DMS53 (cell line): Measurements from ENCODE around the gene SYT14.
"Not testable (repeated sequence)": the region's sequence is repeated elsewhere in the genome, so short reads cannot be mapped to it uniquely, and the experiment has no call there.

ENCODE experiments used
- DNase-seq: peaks from one replicate; lab custom pipeline; 2025; lab: John Stamatoyannopoulos, UW

SYT14 gene

GRCh38 chr1:209937996-209938959, at the start of gene SYT14:
SYT14 (plus strand) TSS chr1:209938217; CDS start chr1:209938265, 48 bp downstream.
- DNase-seq = peak; percentile 96

- DNase-seq = not testable (repeated sequence)
Measured at GRCh38 chr1:209888291-209889076, 49.5 kb upstream of the SYT14 start.

GRCh38 chr1:209889077-209889418, 49.0 kb upstream of the SYT14 start:
- DNase-seq = no peak

GRCh38 chr1:209890641-209891330, 47.2 kb upstream of the SYT14 start:
- no peak for DNase-seq

GRCh38 chr1:209893751-209894150, 44.3 kb upstream of the SYT14 start:
- DNase-seq = no peak

- DNase-seq = no peak
Measured at GRCh38 chr1:209895709-209896108, 42.3 kb upstream of the SYT14 start.

GRCh38 chr1:209896346-209896745, 41.7 kb upstream of the SYT14 start:
- no peak for DNase-seq

- DNase-seq = not testable (repeated sequence)
Measured at GRCh38 chr1:209898271-209898670, 39.7 kb upstream of the SYT14 start.

GRCh38 chr1:209898851-209899250, 39.2 kb upstream of the SYT14 start:
- not testable (repeated sequence) for DNase-seq

- peak; percentile 90 for DNase-seq
Measured at GRCh38 chr1:209899948-209900347, 38.1 kb upstream of the SYT14 start.

- no peak for DNase-seq
Measured at GRCh38 chr1:209900734-209901133, 37.3 kb upstream of the SYT14 start.

- no peak for DNase-seq
Measured at GRCh38 chr1:209901211-209901610, 36.8 kb upstream of the SYT14 start.

- DNase-seq = not testable (repeated sequence)
Measured at GRCh38 chr1:209904774-209905173, 33.2 kb upstream of the SYT14 start.

- peak; percentile 64 for DNase-seq
Measured at GRCh38 chr1:209911746-209912145, 26.3 kb upstream of the SYT14 start.

GRCh38 chr1:209912306-209912705, 25.7 kb upstream of the SYT14 start:
- DNase-seq = no peak

- peak; percentile 80 for DNase-seq
Measured at GRCh38 chr1:209919637-209920036, 18.4 kb upstream of the SYT14 start.

GRCh38 chr1:209920844-209921243, 17.2 kb upstream of the SYT14 start:
- no peak for DNase-seq

GRCh38 chr1:209924390-209924789, 13.6 kb upstream of the SYT14 start:
- no peak for DNase-seq

GRCh38 chr1:209926045-209926444, 12.0 kb upstream of the SYT14 start:
- peak; percentile 50 for DNase-seq

GRCh38 chr1:209927466-209927865, 10.6 kb upstream of the SYT14 start:
- DNase-seq = no peak

GRCh38 chr1:209929751-209930150, 8.3 kb upstream of the SYT14 start:
- no peak for DNase-seq

- DNase-seq = no peak
Measured at GRCh38 chr1:209931141-209931540, 6.9 kb upstream of the SYT14 start.
